Measurements from ENCODE around the gene PTPRG.

Gene PTPRG

DNA sequence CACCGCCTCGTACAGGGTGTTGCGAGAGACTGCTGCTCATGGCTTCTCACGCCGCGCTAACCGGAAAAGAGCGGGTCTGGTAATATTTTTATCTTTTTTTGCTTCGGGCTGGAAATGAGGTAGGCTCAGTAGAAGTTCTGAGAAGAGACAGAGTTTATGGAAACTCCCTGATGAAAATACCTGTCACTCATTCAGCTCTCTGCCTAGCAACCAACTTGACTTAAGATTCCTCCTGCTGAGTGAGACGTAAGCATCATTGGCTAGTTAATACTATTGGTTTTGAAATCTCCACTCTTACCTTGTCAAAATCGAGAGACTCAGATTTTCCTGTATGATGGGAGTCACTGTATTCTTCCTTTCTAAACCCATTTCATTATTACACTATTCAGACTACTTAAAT lies 181.7 kb downstream of the PTPRG start:
- Histone ChIP-seq H4K20me1 (ENCODE audit: control insufficient read depth, insufficient read depth, low read depth, low read length) (no peaks in the 10 kb centered on the region), H3K27me3 (ENCODE audit: control insufficient read depth, low read length) (no peaks in the 10 kb centered on the region), H3K36me3 (ENCODE audit: control insufficient read depth, low read length) (no peaks in the 10 kb centered on the region), H3K4me2 (ENCODE audit: low read length) (no peak overlapping the region), H3K27ac (ENCODE audit: low read depth, low read length) (no peak overlapping the region), H3K79me2 (ENCODE audit: control insufficient read depth, low read length) (no peaks in the 10 kb centered on the region), H3K4me1 (ENCODE audit: control insufficient read depth, low read length) (no peaks in the 10 kb centered on the region), H3K9me2 (replicated peaks; ENCODE audit: control insufficient read depth, low read length) (no peaks in the 10 kb centered on the region), H3F3A (ENCODE audit: control insufficient read depth, insufficient read depth) (no peaks in the 10 kb centered on the region), H3K4me3 (ENCODE audit: low read length) (no peak overlapping the region), H3K9me3 (ENCODE audit: control insufficient read depth, insufficient read depth, low read length) (no peaks in the 10 kb centered on the region)
- TF ChIP-seq CTCF (IDR thresholded peaks at IDR 0.05; ENCODE audit: low read depth, low read length, poor library complexity, severe bottlenecking) (no peak), EZH2phosphoT487 (IDR thresholded peaks at IDR 0.05; ENCODE audit: borderline replicate concordance, low read length) (no peak)

DNA sequence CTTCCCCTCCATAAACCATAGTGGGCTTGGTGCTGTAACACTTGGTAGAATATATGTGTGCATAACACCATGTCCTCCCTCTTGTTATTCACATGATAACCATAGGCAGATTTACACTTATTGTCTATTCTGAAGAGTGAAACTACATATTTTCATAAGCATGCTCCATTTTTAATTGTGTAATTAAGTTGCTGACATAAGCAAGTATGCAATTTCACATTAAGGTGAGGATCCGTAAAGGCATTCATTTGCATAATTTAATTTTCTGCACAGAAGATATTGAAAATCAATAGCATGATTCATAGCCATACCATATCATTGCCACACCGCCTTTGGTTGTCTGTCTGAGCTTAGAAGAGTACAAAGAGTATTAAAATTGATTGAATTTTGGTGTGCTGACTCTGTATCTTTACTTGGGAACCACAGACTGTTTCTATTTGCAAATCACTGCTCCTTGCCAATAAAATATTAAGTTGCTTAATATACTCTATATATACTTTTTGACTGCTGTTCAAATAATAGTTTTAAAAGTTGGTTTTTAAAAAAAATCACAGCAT lies 182.4 kb downstream of the PTPRG start:
- no peaks in the 10 kb centered on the region for H3K79me2 ChIP-seq (ENCODE audit: control insufficient read depth, low read length)
- no peaks in the 10 kb centered on the region for H3K4me1 ChIP-seq (ENCODE audit: control insufficient read depth, low read length)
- no peaks in the 10 kb centered on the region for H3K27me3 ChIP-seq (ENCODE audit: control insufficient read depth, low read length)

GRCh38 chr3:61748288-61748687 lies 186.9 kb downstream of the PTPRG start:
- Histone ChIP-seq H3K4me1 (ENCODE audit: control insufficient read depth, low read length) (no peaks in the 10 kb centered on the region), H4K20me1 (ENCODE audit: control insufficient read depth, insufficient read depth, low read depth, low read length) (no peaks in the 10 kb centered on the region), H3K9me2 (replicated peaks; ENCODE audit: control insufficient read depth, low read length) (no peaks in the 10 kb centered on the region), H3F3A (ENCODE audit: control insufficient read depth, insufficient read depth) (no peaks in the 10 kb centered on the region), H3K27ac (ENCODE audit: low read depth, low read length) (no peak overlapping the region), H3K36me3 (ENCODE audit: control insufficient read depth, low read length) (no peaks in the 10 kb centered on the region), H3K27me3 (ENCODE audit: control insufficient read depth, low read length) (no peaks in the 10 kb centered on the region), H3K79me2 (ENCODE audit: control insufficient read depth, low read length) (no peaks in the 10 kb centered on the region), H3K9me3 (ENCODE audit: control insufficient read depth, insufficient read depth, low read length) (no peaks in the 10 kb centered on the region), H3K4me3 (ENCODE audit: low read length) (no peak overlapping the region), H3K4me2 (ENCODE audit: low read length) (no peak overlapping the region)
- TF ChIP-seq EZH2phosphoT487 (IDR thresholded peaks at IDR 0.05; ENCODE audit: borderline replicate concordance, low read length) (no peak), CTCF (IDR thresholded peaks at IDR 0.05; ENCODE audit: low read depth, low read length, poor library complexity, severe bottlenecking) (no peak)

More for the DNA sequence above, 182.4 kb downstream of the PTPRG start:
- Histone ChIP-seq H3K9me3 (ENCODE audit: control insufficient read depth, insufficient read depth, low read length) (no peaks in the 10 kb centered on the region), H4K20me1 (ENCODE audit: control insufficient read depth, insufficient read depth, low read depth, low read length) (no peaks in the 10 kb centered on the region), H3K4me3 (ENCODE audit: low read length) (no peak overlapping the region), H3K4me2 (ENCODE audit: low read length) (no peak overlapping the region), H3K9me2 (replicated peaks; ENCODE audit: control insufficient read depth, low read length) (no peaks in the 10 kb centered on the region), H3K36me3 (ENCODE audit: control insufficient read depth, low read length) (no peaks in the 10 kb centered on the region), H3F3A (ENCODE audit: control insufficient read depth, insufficient read depth) (no peaks in the 10 kb centered on the region), H3K27ac (ENCODE audit: low read depth, low read length) (no peak overlapping the region)
- no peak for TF ChIP-seq EZH2phosphoT487 (IDR thresholded peaks at IDR 0.05; ENCODE audit: borderline replicate concordance, low read length)
- no peak for TF ChIP-seq CTCF (IDR thresholded peaks at IDR 0.05; ENCODE audit: low read depth, low read length, poor library complexity, severe bottlenecking)

All from DOHH2 (cell line).